ENCODE results near the gene TMEM35B. TPM values are rescaled to one million over a fixed set of nuclear protein-coding genes. Genes with fewer than 3 reads are reported as not detected.
"Not testable (repeated sequence)": the region's sequence is repeated elsewhere in the genome, so short reads cannot be mapped to it uniquely, and the experiment has no call there.

TMEM35B gene
- polyA plus RNA-seq, 1 experiment: 79.5 TPM

DNA sequence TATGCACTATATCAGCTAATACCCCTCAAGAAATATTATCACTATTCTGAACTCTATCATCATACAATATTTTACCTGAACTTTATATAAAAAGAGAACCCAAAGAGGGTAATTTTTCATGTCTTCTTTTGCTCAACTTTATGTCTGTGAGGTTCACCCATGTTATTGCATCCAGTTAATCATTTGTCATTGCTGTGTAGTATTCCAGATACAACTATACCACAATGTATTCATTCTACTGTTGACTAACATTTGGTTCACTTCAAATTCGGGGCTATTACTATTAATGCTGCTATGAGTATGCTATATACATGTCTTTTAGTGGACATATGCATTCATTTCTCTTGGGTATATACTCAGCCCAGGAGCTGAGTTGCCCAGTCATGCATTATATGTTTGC, 34.7 kb downstream of the TMEM35B start:
- no peaks in the 10 kb centered on the region for H3K36me3 ChIP-seq (ENCODE audit: control insufficient read depth, insufficient read depth, low read length)
- POLR2A ChIA-PET: no interaction called here
- CTCF ChIA-PET: no interaction called here

DNA sequence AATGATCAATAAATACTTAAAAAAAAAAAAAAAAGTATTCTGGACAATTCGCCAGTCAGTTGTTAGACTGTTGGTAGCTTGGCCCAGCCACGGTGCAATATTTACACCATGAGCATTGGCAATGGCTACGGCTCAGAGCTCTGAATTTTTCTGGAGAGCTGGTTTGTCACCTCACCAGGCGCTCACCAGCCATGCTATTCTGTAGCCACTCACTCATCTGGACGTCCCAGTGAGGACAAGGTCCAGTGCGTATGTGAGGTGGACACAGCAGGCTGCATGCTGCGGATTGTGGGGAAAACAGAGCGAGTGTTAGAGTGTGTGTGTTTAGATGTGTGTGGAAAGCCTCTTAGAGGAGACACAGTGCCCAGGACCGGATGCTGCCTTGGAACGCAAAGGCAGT, 36.4 kb downstream of the TMEM35B start:
- H3K4me3 ChIP-seq (ENCODE audit: low read depth, low read length); POLR2A ChIA-PET; H3K36me3 ChIP-seq (ENCODE audit: control insufficient read depth, insufficient read depth, low read length); DNase-seq (ENCODE audit: low read depth); CTCF ChIA-PET; H3K27me3 ChIP-seq (ENCODE audit: control insufficient read depth, insufficient read depth, low read length): not testable (repeated sequence)

More for the DNA sequence above, 34.7 kb downstream of the TMEM35B start:
- no peak for DNase-seq (ENCODE audit: low read depth)
- no peak overlapping the region for H3K4me3 ChIP-seq (ENCODE audit: low read depth, low read length)
- TF ChIP-seq, protein P1, sequence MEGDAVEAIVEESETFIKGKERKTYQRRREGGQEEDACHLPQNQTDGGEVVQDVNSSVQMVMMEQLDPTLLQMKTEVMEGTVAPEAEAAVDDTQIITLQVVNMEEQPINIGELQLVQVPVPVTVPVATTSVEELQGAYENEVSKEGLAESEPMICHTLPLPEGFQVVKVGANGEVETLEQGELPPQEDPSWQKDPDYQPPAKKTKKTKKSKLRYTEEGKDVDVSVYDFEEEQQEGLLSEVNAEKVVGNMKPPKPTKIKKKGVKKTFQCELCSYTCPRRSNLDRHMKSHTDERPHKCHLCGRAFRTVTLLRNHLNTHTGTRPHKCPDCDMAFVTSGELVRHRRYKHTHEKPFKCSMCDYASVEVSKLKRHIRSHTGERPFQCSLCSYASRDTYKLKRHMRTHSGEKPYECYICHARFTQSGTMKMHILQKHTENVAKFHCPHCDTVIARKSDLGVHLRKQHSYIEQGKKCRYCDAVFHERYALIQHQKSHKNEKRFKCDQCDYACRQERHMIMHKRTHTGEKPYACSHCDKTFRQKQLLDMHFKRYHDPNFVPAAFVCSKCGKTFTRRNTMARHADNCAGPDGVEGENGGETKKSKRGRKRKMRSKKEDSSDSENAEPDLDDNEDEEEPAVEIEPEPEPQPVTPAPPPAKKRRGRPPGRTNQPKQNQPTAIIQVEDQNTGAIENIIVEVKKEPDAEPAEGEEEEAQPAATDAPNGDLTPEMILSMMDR (IDR thresholded peaks at IDR 0.05; ENCODE audit: insufficient read depth, low read depth, low read length): no peak
- no peaks in the 10 kb centered on the region for H3K27me3 ChIP-seq (ENCODE audit: control insufficient read depth, insufficient read depth, low read length)

DNA sequence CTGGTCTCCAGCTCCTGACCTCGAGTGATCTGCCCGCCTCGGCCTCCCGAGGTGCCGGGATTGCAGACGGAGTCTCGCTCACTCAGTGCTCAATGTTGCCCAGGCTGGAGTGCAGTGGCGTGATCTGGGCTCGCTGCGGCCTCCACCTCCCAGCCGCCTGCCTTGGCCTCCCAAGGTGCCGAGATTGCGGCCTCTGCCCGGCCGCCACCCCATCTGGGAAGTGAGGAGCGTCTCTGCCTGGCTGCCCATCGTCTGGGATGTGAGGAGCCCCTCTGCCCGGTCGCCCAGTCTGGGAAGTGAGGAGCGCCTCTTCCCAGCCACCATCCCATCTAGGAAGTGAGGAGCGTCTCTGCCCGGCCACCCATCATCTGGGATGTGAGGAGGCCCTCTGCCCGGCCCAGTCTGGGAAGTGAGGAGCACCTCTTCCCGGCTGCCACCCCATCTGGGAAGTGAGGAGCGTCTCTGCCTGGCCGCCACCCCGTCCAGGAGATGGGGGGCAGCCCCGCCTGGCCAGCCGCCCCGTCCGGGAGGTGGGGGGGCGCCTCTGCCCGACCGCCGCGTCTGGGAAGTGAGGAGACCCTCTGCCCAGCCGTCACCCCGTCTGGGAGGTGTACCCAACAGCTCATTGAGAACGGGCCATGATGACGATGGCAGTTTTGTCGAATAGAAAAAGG, 37.4 kb downstream of the TMEM35B start:
- H3K4me3 ChIP-seq (ENCODE audit: low read depth, low read length); H3K36me3 ChIP-seq (ENCODE audit: control insufficient read depth, insufficient read depth, low read length); CTCF ChIA-PET; POLR2A ChIA-PET; H3K27me3 ChIP-seq (ENCODE audit: control insufficient read depth, insufficient read depth, low read length); DNase-seq (ENCODE audit: low read depth): not testable (repeated sequence)

DNA sequence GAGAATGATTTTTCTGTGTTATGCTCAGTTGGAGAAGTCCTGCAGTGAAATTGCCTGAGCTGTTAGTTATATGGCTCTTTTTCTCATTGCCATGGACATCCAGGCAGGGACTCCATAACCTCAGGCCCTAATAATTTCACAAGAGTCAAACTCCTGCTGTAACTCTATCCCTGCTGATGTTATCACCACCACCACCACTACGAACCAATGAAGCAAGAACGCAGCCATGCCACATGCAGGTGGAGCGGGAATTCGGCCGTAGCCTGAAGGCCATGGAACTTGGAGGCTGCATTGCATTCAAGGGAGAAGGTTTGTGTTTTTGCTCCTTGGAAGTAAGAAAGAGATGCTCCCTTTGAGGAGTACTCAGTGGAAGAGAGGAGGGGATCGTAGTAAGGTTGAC, 38.9 kb downstream of the TMEM35B start:
- no peaks in the 10 kb centered on the region for H3K27me3 ChIP-seq (ENCODE audit: control insufficient read depth, insufficient read depth, low read length)
- no peak overlapping the region for H3K4me3 ChIP-seq (ENCODE audit: low read depth, low read length)
- no peaks in the 10 kb centered on the region for H3K36me3 ChIP-seq (ENCODE audit: control insufficient read depth, insufficient read depth, low read length)
- no peak for DNase-seq (ENCODE audit: low read depth)
- ChIA-PET CTCF (no interaction called here), POLR2A (no interaction called here)
- TF ChIP-seq, protein P1 (IDR thresholded peaks at IDR 0.05; ENCODE audit: insufficient read depth, low read depth, low read length): no peak

DNA sequence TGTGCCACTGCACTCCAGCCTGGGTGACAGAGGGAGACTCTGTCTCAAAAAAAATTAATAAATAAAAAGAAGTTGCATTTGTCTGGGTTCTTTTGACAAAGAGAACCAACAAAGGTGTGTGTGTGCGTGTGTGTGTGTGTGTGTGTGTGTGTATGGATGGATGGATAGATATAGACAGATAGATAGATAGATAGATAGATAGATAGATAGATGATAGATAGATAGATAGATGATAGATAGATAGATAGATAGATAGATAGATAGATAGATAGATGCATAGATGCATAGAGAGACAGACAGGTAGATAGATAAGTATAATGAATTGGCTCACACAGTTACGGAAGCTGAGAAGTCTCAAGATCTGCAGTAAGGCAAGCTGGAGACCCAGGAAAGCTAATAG, 43.3 kb downstream of the TMEM35B start:
- H3K4me3 ChIP-seq (ENCODE audit: low read depth, low read length); H3K27me3 ChIP-seq (ENCODE audit: control insufficient read depth, insufficient read depth, low read length); CTCF ChIA-PET; DNase-seq (ENCODE audit: low read depth); H3K36me3 ChIP-seq (ENCODE audit: control insufficient read depth, insufficient read depth, low read length); POLR2A ChIA-PET: not testable (repeated sequence)

Small RNA genes within 50 kb of the gene (small RNA-seq; reads per million reads assigned to genes)
- not detected for gene TMEM35B (ENCODE audit: insufficient read length, low read depth, low replicate concordance)

Other genes with a start within 250 kb of the TMEM35B start
- gene GJB5, start 230.3 kb downstream of the TMEM35B start, polyA plus RNA-seq (2011; rRNA removed): not detected in 2 replicates
- gene GJB4, start 225.6 kb downstream of the TMEM35B start, polyA plus RNA-seq (2011; rRNA removed): not detected in 2 replicates
- gene GJB3, start 204.1 kb downstream of the TMEM35B start, polyA plus RNA-seq (2011; rRNA removed): not detected in 2 replicates
- not detected in 2 replicates for gene GJA4, start 192.3 kb downstream of the TMEM35B start, polyA plus RNA-seq (2011; rRNA removed)
- 41.9 and 44.8 TPM in 2 replicates for gene SMIM12, start 125.6 kb downstream of the TMEM35B start, polyA plus RNA-seq (2011; rRNA removed)
- not detected in 2 replicates for gene DLGAP3, start 55.7 kb downstream of the TMEM35B start, polyA plus RNA-seq (2011; rRNA removed)
- 11.1 and 13.8 TPM in 2 replicates for gene ZMYM6, start 46.6 kb upstream of the TMEM35B start, polyA plus RNA-seq (2011; rRNA removed)
- 7.0 and 12.5 TPM in 2 replicates for gene ZMYM1, start 94.0 kb upstream of the TMEM35B start, polyA plus RNA-seq (2011; rRNA removed)
- 27.3 and 53.3 TPM in 2 replicates for gene SFPQ, start 207.8 kb upstream of the TMEM35B start, polyA plus RNA-seq (2011; rRNA removed)

All from BJ (cell line).